HepG2 (cell line): Measurements from ENCODE around the gene TRMT6.

Experiments used
- MTA1 ChIP-seq: sonication (generic); formaldehyde crosslinking; IDR thresholded peaks from 2 replicates; pipeline ENCODE4 v1.4.0; 2020; ENCODE audit warnings: missing genetic modification reagents, mild to moderate bottlenecking, borderline replicate concordance
- ZNF274 ChIP-seq: sonication (generic); formaldehyde crosslinking; IDR thresholded peaks from 2 replicates; pipeline ENCODE4 v1.5.1; 2020; ENCODE audit warnings: mild to moderate bottlenecking, missing genetic modification reagents

DNA sequence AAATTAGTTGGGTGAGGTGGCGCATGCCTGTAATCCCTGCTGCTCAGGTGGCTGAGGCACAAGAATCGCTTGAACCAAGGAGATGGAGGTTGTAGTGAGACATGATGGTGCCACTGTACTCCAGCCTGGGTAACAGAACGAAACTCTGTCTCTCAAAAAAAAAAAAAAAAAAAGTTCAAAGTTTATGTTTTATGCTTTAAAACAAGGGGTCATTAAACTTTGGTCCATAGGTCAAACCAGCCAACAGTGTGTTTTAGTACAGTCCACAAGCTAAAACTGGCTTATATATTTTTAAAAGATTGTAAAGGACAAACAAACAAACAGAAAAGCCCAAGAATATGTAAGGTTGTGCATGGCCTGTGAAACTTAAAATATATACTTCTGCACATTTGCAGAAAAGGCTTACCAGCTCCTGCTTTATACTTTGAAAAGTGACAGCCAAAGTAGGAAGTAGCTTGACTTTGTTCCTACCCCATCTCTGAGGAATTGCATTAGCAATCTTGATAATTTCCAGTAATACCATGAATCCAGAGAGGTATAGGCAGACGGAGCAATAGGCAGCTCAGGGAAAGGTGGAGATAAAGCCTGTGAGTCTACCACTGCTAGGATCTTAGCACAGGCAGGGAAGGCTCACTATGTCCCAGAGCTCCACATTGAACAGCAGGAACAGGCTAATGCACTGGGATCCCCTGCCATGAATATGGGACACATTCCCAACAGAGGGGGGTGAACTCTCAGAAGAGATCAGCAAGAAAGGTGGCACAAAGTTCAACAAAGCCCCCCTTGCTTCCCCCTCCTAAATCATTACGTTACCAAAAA, 30.6 kb upstream of the TRMT6 start:
- no peak for TF ChIP-seq ZNF274
- TF ChIP-seq MTA1 (CRISPR knock-in tag): no peak
